IMR-90 (cell line): ENCODE data around the gene DCN. TPM values are rescaled to one million over a fixed set of nuclear protein-coding genes. Genes with fewer than 3 reads are reported as not detected.

Experiments
- ATAC-seq: fragments of 200-7000 bp; cut with Tn5 transposase; 2 replicates; pipeline ENCODE4 v1.9.1; 2020; ENCODE audit warnings: low read depth, mild to moderate bottlenecking, moderate library complexity
- BruUV-seq: library from RNA; stranded (reverse); fragments of 400-500 nt; replicated peaks from 2 replicates; lab custom pipeline; 2021; lab: Mats Ljungman, UMichigan
- CTCF ChIA-PET: fragments of 300-600 bp; formaldehyde crosslinking; extraction: SDS; loops from one replicate; lab custom pipeline; 2021; ENCODE audit warnings: antibody characterized with exemption; lab: Yijun Ruan, JAX
- POLR2A ChIA-PET: fragments of 300-600 bp; sonication (Branson Sonifier 250); formaldehyde crosslinking; loops from one replicate; lab custom pipeline; 2022; ENCODE audit warnings: antibody characterized with exemption; ENCODE audit not compliant: unreplicated experiment; lab: Charles Lee
- DNase-seq: peaks from one replicate; pipeline ENCODE4 v3.0.0; 2013
- H2AFZ ChIP-seq: replicated peaks from 2 replicates; pipeline ENCODE3; 2013; ENCODE audit warnings: low read length, mild to moderate bottlenecking; ENCODE audit not compliant: poor library complexity
- H2AK5ac ChIP-seq: 2 replicates; pipeline ENCODE4 v1.6.1; 2013; ENCODE audit warnings: low read depth, low read length, inconsistent platforms
- H2AK9ac ChIP-seq: replicated peaks from 2 replicates; pipeline ENCODE3; 2013; ENCODE audit warnings: mild to moderate bottlenecking, low read depth, low read length, moderate library complexity; ENCODE audit not compliant: poor library complexity
- H2BK120ac ChIP-seq: 2 replicates; pipeline ENCODE4 v1.6.1; 2013; ENCODE audit warnings: low read depth, low read length, inconsistent platforms
- H2BK15ac ChIP-seq: 3 replicates; pipeline ENCODE4 v1.6.1; 2013; ENCODE audit warnings: low read depth, low read length, inconsistent platforms
- H2BK20ac ChIP-seq: 2 replicates; pipeline ENCODE4 v1.6.1; 2013; ENCODE audit warnings: low read depth, mild to moderate bottlenecking, inconsistent platforms, low read length, moderate library complexity
- H2BK5ac ChIP-seq: 2 replicates; pipeline ENCODE4 v1.6.1; 2013; ENCODE audit warnings: mild to moderate bottlenecking, low read depth, low read length, inconsistent platforms; ENCODE audit not compliant: poor library complexity, severe bottlenecking
- H3K14ac ChIP-seq: replicated peaks from 2 replicates; pipeline ENCODE4 v1.6.1; 2013; ENCODE audit warnings: low read depth, low read length, inconsistent platforms
- H3K18ac ChIP-seq: 2 replicates; pipeline ENCODE4 v1.6.1; 2013; ENCODE audit warnings: low read depth, low read length, control low read depth
- H3K23ac ChIP-seq: 2 replicates; pipeline ENCODE4 v1.6.1; 2013; ENCODE audit warnings: low read depth, low read length, inconsistent platforms
- H3K27ac ChIP-seq: 2 replicates; pipeline ENCODE4 v1.5.1; 2013; ENCODE audit warnings: mild to moderate bottlenecking, control low read depth, low read length; ENCODE audit not compliant: insufficient read depth
- H3K27me3 ChIP-seq: 2 replicates; pipeline ENCODE4 v1.6.1; 2013; ENCODE audit warnings: low read length; ENCODE audit not compliant: control insufficient read depth, insufficient read depth
- H3K36me3 ChIP-seq: 2 replicates; pipeline ENCODE4 v1.6.1; 2013; ENCODE audit warnings: low read length, mixed read lengths; ENCODE audit not compliant: control insufficient read depth, insufficient read depth
- H3K4ac ChIP-seq: 2 replicates; pipeline ENCODE4 v1.6.1; 2013; ENCODE audit warnings: low read depth, low read length, inconsistent platforms
- H3K4me1 ChIP-seq: 2 replicates; pipeline ENCODE4 v1.6.1; 2013; ENCODE audit warnings: low read length, mixed read lengths; ENCODE audit not compliant: control insufficient read depth, insufficient read depth
- H3K4me2 ChIP-seq: 2 replicates; pipeline ENCODE4 v1.6.1; 2013; ENCODE audit warnings: low read depth, mild to moderate bottlenecking, control low read depth, low read length, moderate library complexity
- H3K4me3 ChIP-seq: 2 replicates; pipeline ENCODE4 v1.5.1; 2013; ENCODE audit warnings: low read depth, mild to moderate bottlenecking, control low read depth, low read length, moderate library complexity; ENCODE audit not compliant: insufficient read depth
- H3K56ac ChIP-seq: 2 replicates; pipeline ENCODE4 v1.6.1; 2013; ENCODE audit warnings: low read length, inconsistent platforms; ENCODE audit not compliant: insufficient read depth; ENCODE audit errors: extremely low read depth
- H3K79me1 ChIP-seq, 2 experiments: 2 replicates each; pipeline ENCODE4 v1.6.1; 2013; ENCODE audit warnings: low read length in 2 of 2, inconsistent platforms in 1 of 2, low read depth in 1 of 2
- H3K9ac ChIP-seq: 2 replicates; pipeline ENCODE4 v1.6.1; 2013; ENCODE audit warnings: low read depth, low read length, control low read depth
- H3K9me1 ChIP-seq: 2 replicates; pipeline ENCODE4 v1.6.1; 2013; ENCODE audit warnings: low read length, inconsistent platforms; ENCODE audit not compliant: insufficient read depth
- H3K9me3 ChIP-seq: 2 replicates; pipeline ENCODE4 v1.6.1; 2013; ENCODE audit warnings: low read length; ENCODE audit not compliant: control insufficient read depth, insufficient read depth
- H4K20me1 ChIP-seq: 2 replicates; pipeline ENCODE4 v1.6.1; 2013; ENCODE audit warnings: low read length, inconsistent platforms; ENCODE audit not compliant: insufficient read depth
- H4K5ac ChIP-seq: 2 replicates; pipeline ENCODE4 v1.6.1; 2013; ENCODE audit warnings: mild to moderate bottlenecking, low read depth, low read length, control low read depth
- H4K8ac ChIP-seq, 2 experiments: 2 replicates each; pipeline ENCODE4 v1.6.1; 2013; ENCODE audit warnings: low read depth in 2 of 2, low read length in 2 of 2, control low read depth in 1 of 2, inconsistent platforms in 1 of 2
- H4K91ac ChIP-seq: 2 replicates; pipeline ENCODE4 v1.6.1; 2013; ENCODE audit warnings: low read depth, low read length, inconsistent platforms; ENCODE audit not compliant: insufficient read depth
- BHLHE40 ChIP-seq: fragments of 150-350 bp; IDR thresholded peaks from 2 replicates; pipeline ENCODE4 v1.6.1; 2016; ENCODE audit warnings: mild to moderate bottlenecking, low read depth, low read length
- CHD1 ChIP-seq: IDR thresholded peaks from 2 replicates; pipeline ENCODE4 v1.6.1; 2012; ENCODE audit warnings: low read depth, low read length, improper control_type of control experiment
- ELK1 ChIP-seq: fragments of 150-350 bp; IDR thresholded peaks from 2 replicates; pipeline ENCODE4 v1.6.1; 2016; ENCODE audit warnings: low read depth, mild to moderate bottlenecking, low read length, moderate library complexity, borderline replicate concordance
- FOS ChIP-seq: fragments of 150-350 bp; IDR thresholded peaks from 2 replicates; pipeline ENCODE4 v1.6.1; 2016; ENCODE audit warnings: low read depth, low read length
- MAZ ChIP-seq: IDR thresholded peaks from 2 replicates; pipeline ENCODE4 v1.6.1; 2012; ENCODE audit warnings: low read depth, mild to moderate bottlenecking, low read length, improper control_type of control experiment, moderate library complexity, borderline replicate concordance
- RAD21 ChIP-seq: IDR thresholded peaks from 2 replicates; pipeline ENCODE4 v1.6.1; 2012; ENCODE audit warnings: low read length, improper control_type of control experiment
- RFX5 ChIP-seq: IDR thresholded peaks from 2 replicates; pipeline ENCODE4 v1.8.0; 2012; ENCODE audit warnings: low read depth, mild to moderate bottlenecking, low read length, moderate library complexity
- SMC3 ChIP-seq: fragments of 150-350 bp; IDR thresholded peaks from 2 replicates; pipeline ENCODE4 v1.6.1; 2016; ENCODE audit warnings: low read depth, mild to moderate bottlenecking, antibody characterized with exemption, low read length, moderate library complexity
- USF2 ChIP-seq: fragments of 150-350 bp; IDR thresholded peaks from 2 replicates; pipeline ENCODE4 v1.6.1; 2017; ENCODE audit warnings: mild to moderate bottlenecking, antibody characterized with exemption, low read length, low read depth
- WGBS, 2 experiments: methylation state at CpG; one replicate each; pipeline versions ENCODE4 v1.1.5 to v1.1.7; 2013; ENCODE audit warnings: missing lambda C conversion rate in 2 of 2; ENCODE audit not compliant: insufficient read length in 1 of 2; ENCODE audit errors: extremely low coverage in 2 of 2; 5-methylcytosine and 5-hydroxymethylcytosine counted together
- dilution Hi-C: fragments of 300-500 bp; cut with HindIII; formaldehyde crosslinking; loops from one replicate; pipeline ENCODE4 v1.14.3; 2018; ENCODE audit warnings: low sequenced_read_pairs; ENCODE audit not compliant: unreplicated experiment
- in situ Hi-C: fragments of 300-500 bp; cut with MboI; formaldehyde crosslinking; loops from 3 replicates; pipeline ENCODE4 v1.14.3; 2019; ENCODE audit warnings: low sequenced_read_pairs, inconsistent platforms, mixed read lengths
- intact Hi-C: fragments of 100-400 bp; cut with micrococcal nuclease; formaldehyde crosslinking; loops from 2 replicates; pipeline ENCODE4 v1.10.0; 2022
- polyA plus RNA-seq, 3 experiments: library from polyadenylated mRNA; depleted of rRNA; stranded (reverse); fragments of >200 nt; gene quantifications; 2 replicates each; pipeline ENCODE4 v1.2.3, GENCODE V29; 2012; ENCODE audit warnings: low replicate concordance in 1 of 3
- total RNA-seq: library from RNA; depleted of rRNA; stranded (reverse); fragments of >200 nt; gene quantifications from 2 replicates; pipeline ENCODE4 v1.2.3, GENCODE V29; 2012

Gene DCN
- total and polyA plus RNA-seq, 2 of the 4 experiments (the other 2 are of a cell fraction) = 241 to 965 TPM

- intact Hi-C loops = no loop called here
These were observed 26.6 kb downstream of the DCN start for GRCh38 chr12:91155990-91156389.

More at GRCh38 chr12:91155990-91156389, 26.6 kb downstream of the DCN start:
- no peak overlapping the region for H4K8ac ChIP-seq
- no peak overlapping the region for H3K14ac ChIP-seq
- no peaks in the 10 kb centered on the region for H3K4me1 ChIP-seq
- H2AK9ac ChIP-seq = no peak overlapping the region
- ATAC-seq = no peak
- H3K9me1 ChIP-seq = 0 out of 2 replicates have a peak, but pooled peaks cover 4% of the 10 kb centered on the region
- H3K23ac ChIP-seq = no peak overlapping the region
- H2AFZ ChIP-seq = no peak overlapping the region
- peaks cover 71% of the 10 kb centered on the region for H3K36me3 ChIP-seq
- H2AK5ac ChIP-seq = no peak overlapping the region
- H2BK20ac ChIP-seq = no peak overlapping the region
- H2BK15ac ChIP-seq = no peak overlapping the region
- no peak overlapping the region for H3K4ac ChIP-seq
- H3K27me3 ChIP-seq = no peaks in the 10 kb centered on the region
- dilution Hi-C loops (no loop called here), in situ Hi-C loops (no loop called here)
- no TSS peak for BruUV-seq
- ChIA-PET CTCF (interaction anchor here (0.6 kb wide), 1 partner anchor 50 kb away, joined by 11 read pairs; no protein-coding TSS in a partner anchor), POLR2A (no interaction called here)
- no peak overlapping the region for H3K27ac ChIP-seq
- no peak overlapping the region for H3K56ac ChIP-seq
- H4K5ac ChIP-seq = no peak overlapping the region
- peaks cover 7 to 16% of the 10 kb centered on the region in 2 experiments for H3K79me1 ChIP-seq
- no peaks in the 10 kb centered on the region for H4K20me1 ChIP-seq
- no peak overlapping the region for H2BK120ac ChIP-seq
- no peak overlapping the region for H3K4me3 ChIP-seq
- peaks cover 2% of the 10 kb centered on the region for H3K9me3 ChIP-seq
- no peak overlapping the region for H3K9ac ChIP-seq
- no peak overlapping the region for H2BK5ac ChIP-seq
- H3K18ac ChIP-seq = no peak overlapping the region
- H4K91ac ChIP-seq = no peak overlapping the region
- no peak overlapping the region for H3K4me2 ChIP-seq
- WGBS, 2 experiments = no CpG with 5 or more reads among the region's 2 CpGs
- no peak for TF ChIP-seq RAD21
- no peak for TF ChIP-seq MAZ
- TF ChIP-seq BHLHE40 = no peak
- no peak for TF ChIP-seq FOS
- no peak for TF ChIP-seq USF2
- no peak for TF ChIP-seq CHD1
- no peak for TF ChIP-seq ELK1
- TF ChIP-seq RFX5 = no peak
- TF ChIP-seq SMC3 = no peak
- no peak for DNase-seq
